HEK293 (cell line): Measurements from ENCODE around the gene HIRIP3.

ENCODE experiments used
- ATF2 ChIP-seq: fragments of 450-650 bp; formaldehyde crosslinking; IDR thresholded peaks from 2 replicates; pipeline ENCODE4 v1.5.1; 2016; ENCODE audit warnings: missing biosample characterization, missing genetic modification characterization, low read depth
- BCL11A ChIP-seq: fragments of 450-650 bp; formaldehyde crosslinking; IDR thresholded peaks from 2 replicates; pipeline ENCODE4 v1.5.1; 2016; ENCODE audit warnings: low read depth, missing biosample characterization, missing genetic modification characterization
- GLIS1 ChIP-seq: fragments of 450-650 bp; formaldehyde crosslinking; IDR thresholded peaks from 2 replicates; pipeline ENCODE4 v1.5.1; 2016; ENCODE audit warnings: missing biosample characterization, missing genetic modification characterization
- GLIS2 ChIP-seq: fragments of 450-650 bp; formaldehyde crosslinking; IDR thresholded peaks from 2 replicates; pipeline ENCODE4 v1.5.1; 2016; ENCODE audit warnings: missing biosample characterization, missing genetic modification characterization
- HIC1 ChIP-seq: fragments of 450-650 bp; formaldehyde crosslinking; IDR thresholded peaks from 2 replicates; pipeline ENCODE4 v1.5.1; 2016; ENCODE audit warnings: missing biosample characterization, missing genetic modification characterization
- IKZF3 ChIP-seq: fragments of 450-650 bp; IDR thresholded peaks from 2 replicates; pipeline ENCODE4 v1.5.0; 2018; ENCODE audit warnings: missing biosample characterization, mild to moderate bottlenecking, missing genetic modification characterization, moderate library complexity
- KLF1 ChIP-seq: fragments of 450-650 bp; formaldehyde crosslinking; IDR thresholded peaks from 2 replicates; pipeline ENCODE4 v1.5.1; 2016; ENCODE audit warnings: missing biosample characterization, missing genetic modification characterization
- KLF16 ChIP-seq: fragments of 450-650 bp; formaldehyde crosslinking; IDR thresholded peaks from 2 replicates; pipeline ENCODE4 v1.5.1; 2017; ENCODE audit warnings: missing biosample characterization, missing genetic modification characterization
- KLF8 ChIP-seq: fragments of 450-650 bp; formaldehyde crosslinking; IDR thresholded peaks from 2 replicates; pipeline ENCODE4 v1.5.1; 2016; ENCODE audit warnings: missing biosample characterization, missing genetic modification characterization
- ZBTB1 ChIP-seq: fragments of 450-650 bp; formaldehyde crosslinking; IDR thresholded peaks from 2 replicates; pipeline ENCODE4 v1.5.1; 2016; ENCODE audit warnings: missing biosample characterization, missing genetic modification characterization
- ZBTB7A ChIP-seq: fragments of 450-650 bp; formaldehyde crosslinking; IDR thresholded peaks from 2 replicates; pipeline ENCODE4 v1.5.1; 2016; ENCODE audit warnings: low read depth, missing biosample characterization, missing genetic modification characterization
- ZNF169 ChIP-seq: fragments of 450-650 bp; formaldehyde crosslinking; IDR thresholded peaks from 2 replicates; pipeline ENCODE4 v1.5.1; 2016; ENCODE audit warnings: missing biosample characterization, missing genetic modification characterization
- ZNF341 ChIP-seq: fragments of 450-650 bp; formaldehyde crosslinking; IDR thresholded peaks from 2 replicates; pipeline ENCODE4; 2016; ENCODE audit warnings: low read depth, missing biosample characterization, missing genetic modification characterization
- ZNF394 ChIP-seq: fragments of 450-650 bp; formaldehyde crosslinking; IDR thresholded peaks from 2 replicates; pipeline ENCODE4 v1.5.1; 2016; ENCODE audit warnings: missing biosample characterization, missing genetic modification characterization, mild to moderate bottlenecking, moderate library complexity, borderline replicate concordance
- ZNF548 ChIP-seq: fragments of 450-650 bp; formaldehyde crosslinking; IDR thresholded peaks from 2 replicates; pipeline ENCODE4 v1.5.1; 2016; ENCODE audit warnings: missing biosample characterization, missing genetic modification characterization
- ZNF580 ChIP-seq: fragments of 450-650 bp; formaldehyde crosslinking; IDR thresholded peaks from 2 replicates; pipeline ENCODE4 v1.5.1; 2016; ENCODE audit warnings: missing biosample characterization, missing genetic modification characterization
- ZNF596 ChIP-seq: fragments of 450-650 bp; IDR thresholded peaks from 2 replicates; pipeline ENCODE4 v1.5.0; 2018; ENCODE audit warnings: missing biosample characterization, mild to moderate bottlenecking, missing genetic modification characterization, moderate library complexity
- ZNF610 ChIP-seq: fragments of 450-650 bp; formaldehyde crosslinking; IDR thresholded peaks from 2 replicates; pipeline ENCODE4 v1.5.1; 2016; ENCODE audit warnings: missing biosample characterization, missing genetic modification characterization, borderline replicate concordance
- ZNF639 ChIP-seq: fragments of 450-650 bp; formaldehyde crosslinking; IDR thresholded peaks from 2 replicates; pipeline ENCODE4 v1.5.1; 2016; ENCODE audit warnings: missing biosample characterization, missing genetic modification characterization
- ZNF76 ChIP-seq: fragments of 450-650 bp; formaldehyde crosslinking; IDR thresholded peaks from 2 replicates; pipeline ENCODE4; 2016; ENCODE audit warnings: low read depth, missing biosample characterization, missing genetic modification characterization, borderline replicate concordance
- ZNF792 ChIP-seq: fragments of 450-650 bp; formaldehyde crosslinking; IDR thresholded peaks from 2 replicates; pipeline ENCODE4 v1.5.1; 2016; ENCODE audit warnings: missing biosample characterization, missing genetic modification characterization
- ZSCAN16 ChIP-seq: fragments of 450-650 bp; formaldehyde crosslinking; IDR thresholded peaks from 2 replicates; pipeline ENCODE4 v1.5.1; 2016; ENCODE audit warnings: missing biosample characterization, missing genetic modification characterization
- ZSCAN30 ChIP-seq: fragments of 450-650 bp; IDR thresholded peaks from 2 replicates; pipeline ENCODE4 v1.5.1; 2018; ENCODE audit warnings: missing biosample characterization, mild to moderate bottlenecking, missing genetic modification characterization, moderate library complexity
- ZXDB ChIP-seq: fragments of 450-650 bp; formaldehyde crosslinking; IDR thresholded peaks from 2 replicates; pipeline ENCODE4 v1.5.1; 2016; ENCODE audit warnings: missing biosample characterization, missing genetic modification characterization
- TF ChIP-seq, protein P1 (sequence below): fragments of 450-650 bp; formaldehyde crosslinking; IDR thresholded peaks from 2 replicates; pipeline ENCODE4 v1.5.1; 2016; ENCODE audit warnings: missing biosample characterization, missing genetic modification characterization
- TF ChIP-seq, protein P2 (sequence below): fragments of 450-650 bp; formaldehyde crosslinking; IDR thresholded peaks from 2 replicates; pipeline ENCODE4 v1.5.1; 2017; ENCODE audit warnings: missing biosample characterization, mild to moderate bottlenecking, missing genetic modification characterization, moderate library complexity
- TF ChIP-seq, protein P3 (sequence below): fragments of 450-650 bp; formaldehyde crosslinking; IDR thresholded peaks from 2 replicates; pipeline ENCODE4 v1.5.1; 2016; ENCODE audit warnings: missing biosample characterization, missing genetic modification characterization

The HIRIP3 gene

DNA sequence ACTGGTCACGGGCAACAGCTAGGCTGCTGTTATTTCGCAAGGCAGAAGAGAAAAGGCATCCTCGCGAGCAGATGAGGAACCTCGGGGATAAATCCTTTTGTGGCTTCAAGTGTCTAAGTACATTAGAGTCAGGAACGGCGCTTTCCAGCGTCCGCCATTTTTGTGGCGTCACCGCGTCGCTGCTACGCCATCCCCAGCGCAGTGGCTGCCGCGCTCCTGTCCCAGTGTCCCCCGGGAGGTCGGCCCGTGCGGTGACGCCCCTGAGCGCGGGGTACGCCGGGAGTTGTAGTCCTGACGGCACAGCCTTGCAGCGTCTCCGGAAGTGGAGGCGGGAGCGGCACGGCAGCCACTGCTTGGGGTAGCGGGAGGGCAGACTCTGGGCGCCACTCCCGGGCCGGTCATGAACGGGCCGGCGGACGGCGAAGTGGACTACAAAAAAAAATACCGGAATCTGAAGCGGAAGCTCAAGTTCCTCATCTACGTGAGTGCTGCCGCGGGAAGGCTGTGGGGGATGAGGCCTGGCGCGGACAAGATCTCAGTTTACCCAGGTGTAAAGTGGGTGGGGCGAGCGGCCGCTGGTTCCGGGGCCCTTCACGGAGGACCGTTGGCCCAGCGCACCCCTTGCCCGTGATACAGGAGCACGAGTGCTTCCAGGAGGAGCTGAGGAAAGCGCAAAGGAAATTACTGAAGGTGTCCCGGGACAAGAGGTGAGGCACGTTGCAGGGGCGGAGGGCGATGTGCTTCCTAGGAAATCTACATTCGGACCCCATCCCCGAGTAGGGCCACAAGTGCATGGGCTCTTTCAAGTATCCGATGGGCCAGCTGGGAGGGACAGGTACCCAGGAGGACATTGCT, 721 bp upstream of the HIRIP3 start, which contains the start of gene INO80E (continued):
- TF ChIP-seq ZNF792 (tag by site-specific recombination), result 0 out of 2 replicates have a peak, but pooled peaks have one; percentile 41
- peak; percentile 77; the same call in 1 of the 2 replicates for TF ChIP-seq ZNF639
- peak; percentile 85 for TF ChIP-seq ATF2 (tag by site-specific recombination)
- TF ChIP-seq ZBTB1, result no peak
- peak; percentile 94 for TF ChIP-seq ZXDB (tag by site-specific recombination)
- TF ChIP-seq, protein P1, sequence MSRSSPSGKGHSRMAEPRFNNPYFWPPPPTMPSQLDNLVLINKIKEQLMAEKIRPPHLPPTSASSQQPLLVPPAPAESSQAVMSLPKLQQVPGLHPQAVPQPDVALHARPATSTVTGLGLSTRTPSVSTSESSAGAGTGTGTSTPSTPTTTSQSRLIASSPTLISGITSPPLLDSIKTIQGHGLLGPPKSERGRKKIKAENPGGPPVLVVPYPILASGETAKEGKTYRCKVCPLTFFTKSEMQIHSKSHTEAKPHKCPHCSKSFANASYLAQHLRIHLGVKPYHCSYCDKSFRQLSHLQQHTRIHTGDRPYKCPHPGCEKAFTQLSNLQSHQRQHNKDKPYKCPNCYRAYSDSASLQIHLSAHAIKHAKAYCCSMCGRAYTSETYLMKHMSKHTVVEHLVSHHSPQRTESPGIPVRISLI, result no peak
- TF ChIP-seq ZNF610 (tag by site-specific recombination), result peak; percentile 98
- TF ChIP-seq KLF1 (tag by site-specific recombination), result peak; percentile 93
- peak; percentile 50; the same call in 1 of the 2 replicates for TF ChIP-seq HIC1 (tag by site-specific recombination)
- TF ChIP-seq, protein P2, sequence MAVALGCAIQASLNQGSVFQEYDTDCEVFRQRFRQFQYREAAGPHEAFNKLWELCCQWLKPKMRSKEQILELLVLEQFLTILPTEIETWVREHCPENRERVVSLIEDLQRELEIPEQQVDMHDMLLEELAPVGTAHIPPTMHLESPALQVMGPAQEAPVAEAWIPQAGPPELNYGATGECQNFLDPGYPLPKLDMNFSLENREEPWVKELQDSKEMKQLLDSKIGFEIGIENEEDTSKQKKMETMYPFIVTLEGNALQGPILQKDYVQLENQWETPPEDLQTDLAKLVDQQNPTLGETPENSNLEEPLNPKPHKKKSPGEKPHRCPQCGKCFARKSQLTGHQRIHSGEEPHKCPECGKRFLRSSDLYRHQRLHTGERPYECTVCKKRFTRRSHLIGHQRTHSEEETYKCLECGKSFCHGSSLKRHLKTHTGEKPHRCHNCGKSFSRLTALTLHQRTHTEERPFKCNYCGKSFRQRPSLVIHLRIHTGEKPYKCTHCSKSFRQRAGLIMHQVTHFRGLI (tag by site-specific recombination), result 0 out of 2 replicates have a peak, but pooled peaks have one; percentile 3
- TF ChIP-seq GLIS1 (tag by site-specific recombination), result peak; percentile 95
- TF ChIP-seq, protein P3, sequence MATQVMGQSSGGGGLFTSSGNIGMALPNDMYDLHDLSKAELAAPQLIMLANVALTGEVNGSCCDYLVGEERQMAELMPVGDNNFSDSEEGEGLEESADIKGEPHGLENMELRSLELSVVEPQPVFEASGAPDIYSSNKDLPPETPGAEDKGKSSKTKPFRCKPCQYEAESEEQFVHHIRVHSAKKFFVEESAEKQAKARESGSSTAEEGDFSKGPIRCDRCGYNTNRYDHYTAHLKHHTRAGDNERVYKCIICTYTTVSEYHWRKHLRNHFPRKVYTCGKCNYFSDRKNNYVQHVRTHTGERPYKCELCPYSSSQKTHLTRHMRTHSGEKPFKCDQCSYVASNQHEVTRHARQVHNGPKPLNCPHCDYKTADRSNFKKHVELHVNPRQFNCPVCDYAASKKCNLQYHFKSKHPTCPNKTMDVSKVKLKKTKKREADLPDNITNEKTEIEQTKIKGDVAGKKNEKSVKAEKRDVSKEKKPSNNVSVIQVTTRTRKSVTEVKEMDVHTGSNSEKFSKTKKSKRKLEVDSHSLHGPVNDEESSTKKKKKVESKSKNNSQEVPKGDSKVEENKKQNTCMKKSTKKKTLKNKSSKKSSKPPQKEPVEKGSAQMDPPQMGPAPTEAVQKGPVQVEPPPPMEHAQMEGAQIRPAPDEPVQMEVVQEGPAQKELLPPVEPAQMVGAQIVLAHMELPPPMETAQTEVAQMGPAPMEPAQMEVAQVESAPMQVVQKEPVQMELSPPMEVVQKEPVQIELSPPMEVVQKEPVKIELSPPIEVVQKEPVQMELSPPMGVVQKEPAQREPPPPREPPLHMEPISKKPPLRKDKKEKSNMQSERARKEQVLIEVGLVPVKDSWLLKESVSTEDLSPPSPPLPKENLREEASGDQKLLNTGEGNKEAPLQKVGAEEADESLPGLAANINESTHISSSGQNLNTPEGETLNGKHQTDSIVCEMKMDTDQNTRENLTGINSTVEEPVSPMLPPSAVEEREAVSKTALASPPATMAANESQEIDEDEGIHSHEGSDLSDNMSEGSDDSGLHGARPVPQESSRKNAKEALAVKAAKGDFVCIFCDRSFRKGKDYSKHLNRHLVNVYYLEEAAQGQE (tag by site-specific recombination), result peak; percentile 22; the same call in 1 of the 2 replicates
- TF ChIP-seq ZNF394 (tag by site-specific recombination), result no peak; the same call in 1 of the 2 replicates
- TF ChIP-seq ZNF169, result no peak
- TF ChIP-seq ZNF596, result 0 out of 2 replicates have a peak, but pooled peaks have one; percentile 26
- TF ChIP-seq KLF16 (tag by site-specific recombination), result peak; percentile 81
- peak; percentile 91 for TF ChIP-seq KLF8 (tag by site-specific recombination)
- TF ChIP-seq IKZF3, result 0 out of 2 replicates have a peak, but pooled peaks have one; percentile 3
- TF ChIP-seq ZNF76 (tag by site-specific recombination), result peak; percentile 100
- peak; percentile 81 for TF ChIP-seq ZSCAN30 (tag by site-specific recombination)
- peak; percentile 25; the same call in 1 of the 2 replicates for TF ChIP-seq ZBTB7A (tag by site-specific recombination)
- TF ChIP-seq GLIS2 (tag by site-specific recombination), result peak; percentile 88
- TF ChIP-seq BCL11A (tag by site-specific recombination), result no peak
- peak; percentile 72; the same call in 1 of the 2 replicates for TF ChIP-seq ZNF580 (tag by site-specific recombination)
- peak; percentile 90 for TF ChIP-seq ZNF341 (tag by site-specific recombination)
- TF ChIP-seq ZNF548 (tag by site-specific recombination), result peak; percentile 80; the same call in 1 of the 2 replicates
- no peak for TF ChIP-seq ZSCAN16 (tag by site-specific recombination)
